GM18519 (cell line): ENCODE results near the gene METTL27.
"Not testable (repeated sequence)": the region's sequence is repeated elsewhere in the genome, so short reads cannot be mapped to it uniquely, and the experiment has no call there.

Experiments used
- ATAC-seq: cut with Tn5 transposase; IDR thresholded peaks from one replicate; pipeline ENCODE4 v1.9.1; 2021; ENCODE audit warnings: mild to moderate bottlenecking, moderate library complexity; ENCODE audit not compliant: unreplicated experiment, low FRiP score

Gene METTL27

GRCh38 chr7:73839743-73840714 lies 2.3 kb downstream of the METTL27 start:
- no peak for ATAC-seq

- ATAC-seq = no peak
Measured at GRCh38 chr7:73839290-73839689, 3.0 kb downstream of the METTL27 start.

GRCh38 chr7:73838642-73839041 lies 3.7 kb downstream of the METTL27 start:
- ATAC-seq = no peak

- ATAC-seq = not testable (repeated sequence)
Measured at GRCh38 chr7:73837167-73837566, 5.1 kb downstream of the METTL27 start.

- no peak for ATAC-seq
Measured at GRCh38 chr7:73834626-73835191, 7.6 kb downstream of the METTL27 start.

- ATAC-seq = no peak
Measured at GRCh38 chr7:73833251-73833919, 8.9 kb downstream of the METTL27 start.

GRCh38 chr7:73832806-73833205 lies 9.5 kb downstream of the METTL27 start:
- no peak for ATAC-seq

- no peak for ATAC-seq
Measured at GRCh38 chr7:73831834-73832651, 10.3 kb downstream of the METTL27 start.

- ATAC-seq = no peak
Measured at GRCh38 chr7:73831584-73831833, 10.8 kb downstream of the METTL27 start.

- no peak for ATAC-seq
Measured at GRCh38 chr7:73830681-73831583, 11.4 kb downstream of the METTL27 start, which contains the start of gene CLDN4. CLDN4 (plus strand) TSS chr7:73830996; CDS start chr7:73831202, 206 bp downstream.

- no peak for ATAC-seq
Measured at GRCh38 chr7:73829921-73830680, 12.2 kb downstream of the METTL27 start.

- ATAC-seq = no peak
Measured at GRCh38 chr7:73829505-73829904, 12.8 kb downstream of the METTL27 start.

GRCh38 chr7:73828972-73829371 lies 13.3 kb downstream of the METTL27 start:
- ATAC-seq = no peak

GRCh38 chr7:73828107-73828803 lies 14.1 kb downstream of the METTL27 start:
- no peak for ATAC-seq

- ATAC-seq = no peak
Measured at GRCh38 chr7:73827567-73828106, 14.7 kb downstream of the METTL27 start.

- ATAC-seq = no peak
Measured at GRCh38 chr7:73824986-73825385, 17.3 kb downstream of the METTL27 start.

- ATAC-seq = no peak
Measured at GRCh38 chr7:73823873-73824592, 18.3 kb downstream of the METTL27 start.
